Panc1 (cell line): Measurements from ENCODE around the gene NDUFS7. TPM values are rescaled to one million over a fixed set of nuclear protein-coding genes. Genes with fewer than 3 reads are reported as not detected.
"Not testable (repeated sequence)": the region's sequence is repeated elsewhere in the genome, so short reads cannot be mapped to it uniquely, and the experiment has no call there.

Experiments
- ATAC-seq: fragments of 200-7000 bp; cut with Tn5 transposase; 2 replicates; pipeline ENCODE4 v1.9.1; 2020; ENCODE audit warnings: mild to moderate bottlenecking, moderate library complexity
- BruUV-seq: library from RNA; stranded (reverse); fragments of 400-500 nt; replicated peaks from 2 replicates; lab custom pipeline; 2021; lab: Mats Ljungman, UMichigan
- CTCF ChIA-PET: fragments of 300-600 bp; sonication (Branson Sonifier 250); formaldehyde crosslinking; loops from one replicate; lab custom pipeline; 2022; ENCODE audit warnings: antibody characterized with exemption; lab: Charles Lee
- POLR2A ChIA-PET: fragments of 300-600 bp; sonication (Branson Sonifier 250); formaldehyde crosslinking; loops from one replicate; lab custom pipeline; 2022; ENCODE audit warnings: antibody characterized with exemption; lab: Charles Lee
- DNase-seq: peaks from one replicate; pipeline ENCODE4 v3.0.0-alpha.2; 2010; ENCODE audit warnings: low read depth, low spot score
- H3K27ac ChIP-seq: 2 replicates; pipeline ENCODE4 v1.5.1; 2011; ENCODE audit warnings: mild to moderate bottlenecking, low read length, inconsistent platforms
- H3K27me3 ChIP-seq: fragments of 200-500 bp; sonication (Bioruptor generic); 2 replicates; pipeline ENCODE4 v1.6.0; 2014; ENCODE audit warnings: low read length, inconsistent platforms; ENCODE audit not compliant: control insufficient read depth, insufficient read depth
- H3K36me3 ChIP-seq: fragments of 200-500 bp; sonication (Bioruptor generic); 2 replicates; pipeline ENCODE4 v1.5.1; 2014; ENCODE audit warnings: inconsistent platforms, mild to moderate bottlenecking, low read length, moderate library complexity; ENCODE audit not compliant: control insufficient read depth, insufficient read depth
- H3K4me1 ChIP-seq: 2 replicates; pipeline ENCODE4 v1.5.1; 2011; ENCODE audit warnings: inconsistent platforms, mild to moderate bottlenecking, low read length, moderate library complexity; ENCODE audit not compliant: control insufficient read depth, insufficient read depth
- H3K4me3 ChIP-seq, 2 experiments: 2 replicates each; pipeline ENCODE4 v1.5.1; 2011 to 2012; ENCODE audit warnings: low read depth in 2 of 2, low read length in 2 of 2, mild to moderate bottlenecking in 2 of 2, inconsistent platforms in 1 of 2, moderate library complexity in 1 of 2
- H3K9me3 ChIP-seq: fragments of 200-500 bp; sonication (Bioruptor generic); 2 replicates; pipeline ENCODE4 v1.5.1; 2014; ENCODE audit warnings: low read depth, mild to moderate bottlenecking, inconsistent platforms, low read length, moderate library complexity; ENCODE audit not compliant: control insufficient read depth, insufficient read depth
- POLR2AphosphoS5 ChIP-seq: IDR thresholded peaks from 2 replicates; pipeline ENCODE4 v1.6.1; 2012; ENCODE audit warnings: mild to moderate bottlenecking, low read depth, low read length, moderate library complexity
- SIN3A ChIP-seq: IDR thresholded peaks from 2 replicates; pipeline ENCODE4 v1.6.1; 2012; ENCODE audit warnings: low read depth, mild to moderate bottlenecking, low read length, moderate library complexity, borderline replicate concordance; ENCODE audit not compliant: insufficient read depth
- TCF7L2 ChIP-seq: IDR thresholded peaks from 2 replicates; pipeline ENCODE4 v1.6.1; 2011; ENCODE audit warnings: mild to moderate bottlenecking, low read depth, low read length, inconsistent platforms
- in situ Hi-C: cut with HindIII; loops from 2 replicates; pipeline ENCODE4 v1.10.0; 2016; ENCODE audit warnings: low sequenced_read_pairs, low pct_unique_long_range_greater_than_20kb
- intact Hi-C: fragments of 100-400 bp; cut with micrococcal nuclease; formaldehyde crosslinking; loops from one replicate; pipeline ENCODE4 v1.10.0; 2022; ENCODE audit not compliant: unreplicated experiment
- total RNA-seq: library from RNA; stranded (reverse); gene quantifications from one replicate; pipeline ENCODE4 v1.2.1, GENCODE V29; 2021; ENCODE audit not compliant: unreplicated experiment
- TF ChIP-seq, protein P1 (sequence below), 2 experiments: IDR thresholded peaks; 2 replicates each; pipeline ENCODE4 v1.6.1; 2011 to 2012; ENCODE audit warnings: low read depth in 2 of 2, control low read depth in 1 of 2, low read length in 1 of 2, mild to moderate bottlenecking in 1 of 2, moderate library complexity in 1 of 2; ENCODE audit not compliant: insufficient read depth in 1 of 2
- TF ChIP-seq, protein P2 (sequence below): fragments of 450-650 bp; IDR thresholded peaks from 2 replicates; pipeline ENCODE4 v1.5.1; 2017; ENCODE audit warnings: mild to moderate bottlenecking

Gene NDUFS7
- total RNA-seq, 1 experiment from 2014 or later, result 73.0 TPM

DNA sequence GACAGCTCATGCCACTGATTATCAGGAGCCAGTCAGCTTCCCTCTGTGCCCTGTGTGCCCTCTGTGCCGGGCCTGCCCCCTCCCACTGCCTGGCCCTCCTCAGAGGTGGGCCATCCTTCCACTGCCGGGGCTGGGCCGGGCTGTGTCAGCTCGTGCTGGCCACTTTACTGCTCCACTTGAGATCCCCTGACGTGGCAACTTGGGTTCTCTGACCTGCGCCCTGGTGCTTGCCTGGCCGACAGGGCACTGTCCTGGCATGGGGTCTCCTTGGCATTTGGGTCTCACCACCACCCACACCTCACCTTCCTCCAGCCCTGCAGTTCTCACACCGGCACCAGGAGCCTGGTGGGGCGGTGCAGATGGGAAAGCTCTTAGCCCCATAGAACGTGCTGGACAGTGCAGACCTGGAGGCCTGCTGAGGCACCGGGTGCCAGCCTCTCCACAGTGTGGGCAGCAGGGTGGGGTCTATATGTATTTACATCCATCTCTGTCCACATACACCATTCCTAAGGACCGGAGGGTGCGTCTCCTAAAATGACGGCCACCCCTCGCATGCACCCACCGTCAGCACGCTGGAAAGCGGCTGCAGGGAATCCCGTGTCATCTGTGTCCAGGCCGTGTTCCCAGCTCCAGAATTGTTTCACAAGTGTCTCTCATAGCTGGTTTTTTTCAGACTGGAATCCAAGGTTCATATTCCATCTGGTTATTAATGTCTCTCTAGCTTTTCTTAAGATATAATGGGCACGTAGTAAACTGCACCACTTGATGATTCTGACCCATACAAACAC, 35.4 kb downstream of the NDUFS7 start:
- CTCF ChIA-PET, result no interaction called here

DNA sequence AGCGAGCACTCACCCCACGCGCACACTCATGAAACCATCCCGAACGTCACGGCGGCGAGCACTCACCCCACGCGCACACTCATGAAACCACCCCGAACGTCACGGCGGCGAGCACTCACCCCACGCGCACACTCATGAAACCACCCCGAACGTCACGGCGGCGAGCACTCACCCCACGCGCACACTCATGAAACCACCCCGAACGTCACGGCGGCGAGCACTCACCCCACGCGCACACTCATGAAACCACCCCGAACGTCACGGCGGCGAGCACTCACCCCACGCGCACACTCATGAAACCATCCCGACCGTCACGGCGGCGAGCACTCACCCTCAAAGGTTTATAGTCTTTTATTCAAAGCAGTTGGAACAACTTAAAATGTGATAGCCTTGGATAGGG, 36.4 kb downstream of the NDUFS7 start:
- H3K27me3 ChIP-seq, DNase-seq, ATAC-seq, intact Hi-C loops, H3K9me3 ChIP-seq, in situ Hi-C loops, H3K36me3 ChIP-seq, POLR2A ChIA-PET, H3K4me3 ChIP-seq, BruUV-seq, CTCF ChIA-PET, H3K27ac ChIP-seq: not testable (repeated sequence)
- H3K4me1 ChIP-seq, result peaks cover 20% of the 10 kb centered on the region

More for the DNA sequence above, 35.4 kb downstream of the NDUFS7 start:
- Histone ChIP-seq H3K36me3 (peaks cover 3% of the 10 kb centered on the region; the same call in 1 of the 2 replicates), H3K9me3 (no peaks in the 10 kb centered on the region), H3K4me3 (no peak overlapping the region), H3K27me3 (no peaks in the 10 kb centered on the region), H3K4me1 (peaks cover 24% of the 10 kb centered on the region), H3K27ac (no peak overlapping the region)
- no peak for DNase-seq
- in situ Hi-C loops (no loop called here), intact Hi-C loops (no loop called here)
- no TSS peak for BruUV-seq
- no peak for TF ChIP-seq TCF7L2
- TF ChIP-seq, protein P1, sequence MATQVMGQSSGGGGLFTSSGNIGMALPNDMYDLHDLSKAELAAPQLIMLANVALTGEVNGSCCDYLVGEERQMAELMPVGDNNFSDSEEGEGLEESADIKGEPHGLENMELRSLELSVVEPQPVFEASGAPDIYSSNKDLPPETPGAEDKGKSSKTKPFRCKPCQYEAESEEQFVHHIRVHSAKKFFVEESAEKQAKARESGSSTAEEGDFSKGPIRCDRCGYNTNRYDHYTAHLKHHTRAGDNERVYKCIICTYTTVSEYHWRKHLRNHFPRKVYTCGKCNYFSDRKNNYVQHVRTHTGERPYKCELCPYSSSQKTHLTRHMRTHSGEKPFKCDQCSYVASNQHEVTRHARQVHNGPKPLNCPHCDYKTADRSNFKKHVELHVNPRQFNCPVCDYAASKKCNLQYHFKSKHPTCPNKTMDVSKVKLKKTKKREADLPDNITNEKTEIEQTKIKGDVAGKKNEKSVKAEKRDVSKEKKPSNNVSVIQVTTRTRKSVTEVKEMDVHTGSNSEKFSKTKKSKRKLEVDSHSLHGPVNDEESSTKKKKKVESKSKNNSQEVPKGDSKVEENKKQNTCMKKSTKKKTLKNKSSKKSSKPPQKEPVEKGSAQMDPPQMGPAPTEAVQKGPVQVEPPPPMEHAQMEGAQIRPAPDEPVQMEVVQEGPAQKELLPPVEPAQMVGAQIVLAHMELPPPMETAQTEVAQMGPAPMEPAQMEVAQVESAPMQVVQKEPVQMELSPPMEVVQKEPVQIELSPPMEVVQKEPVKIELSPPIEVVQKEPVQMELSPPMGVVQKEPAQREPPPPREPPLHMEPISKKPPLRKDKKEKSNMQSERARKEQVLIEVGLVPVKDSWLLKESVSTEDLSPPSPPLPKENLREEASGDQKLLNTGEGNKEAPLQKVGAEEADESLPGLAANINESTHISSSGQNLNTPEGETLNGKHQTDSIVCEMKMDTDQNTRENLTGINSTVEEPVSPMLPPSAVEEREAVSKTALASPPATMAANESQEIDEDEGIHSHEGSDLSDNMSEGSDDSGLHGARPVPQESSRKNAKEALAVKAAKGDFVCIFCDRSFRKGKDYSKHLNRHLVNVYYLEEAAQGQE (IDR thresholded peaks at IDR 0.05; ENCODE audit: insufficient read depth in 1 of 2, low read depth in 2 of 2, low read length in 1 of 2), result no peak
- no peak for TF ChIP-seq SIN3A
- TF ChIP-seq POLR2AphosphoS5, result no peak
- TF ChIP-seq, protein P2, sequence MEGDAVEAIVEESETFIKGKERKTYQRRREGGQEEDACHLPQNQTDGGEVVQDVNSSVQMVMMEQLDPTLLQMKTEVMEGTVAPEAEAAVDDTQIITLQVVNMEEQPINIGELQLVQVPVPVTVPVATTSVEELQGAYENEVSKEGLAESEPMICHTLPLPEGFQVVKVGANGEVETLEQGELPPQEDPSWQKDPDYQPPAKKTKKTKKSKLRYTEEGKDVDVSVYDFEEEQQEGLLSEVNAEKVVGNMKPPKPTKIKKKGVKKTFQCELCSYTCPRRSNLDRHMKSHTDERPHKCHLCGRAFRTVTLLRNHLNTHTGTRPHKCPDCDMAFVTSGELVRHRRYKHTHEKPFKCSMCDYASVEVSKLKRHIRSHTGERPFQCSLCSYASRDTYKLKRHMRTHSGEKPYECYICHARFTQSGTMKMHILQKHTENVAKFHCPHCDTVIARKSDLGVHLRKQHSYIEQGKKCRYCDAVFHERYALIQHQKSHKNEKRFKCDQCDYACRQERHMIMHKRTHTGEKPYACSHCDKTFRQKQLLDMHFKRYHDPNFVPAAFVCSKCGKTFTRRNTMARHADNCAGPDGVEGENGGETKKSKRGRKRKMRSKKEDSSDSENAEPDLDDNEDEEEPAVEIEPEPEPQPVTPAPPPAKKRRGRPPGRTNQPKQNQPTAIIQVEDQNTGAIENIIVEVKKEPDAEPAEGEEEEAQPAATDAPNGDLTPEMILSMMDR, result no peak
- no peak for ATAC-seq
- POLR2A ChIA-PET, result no interaction called here

DNA sequence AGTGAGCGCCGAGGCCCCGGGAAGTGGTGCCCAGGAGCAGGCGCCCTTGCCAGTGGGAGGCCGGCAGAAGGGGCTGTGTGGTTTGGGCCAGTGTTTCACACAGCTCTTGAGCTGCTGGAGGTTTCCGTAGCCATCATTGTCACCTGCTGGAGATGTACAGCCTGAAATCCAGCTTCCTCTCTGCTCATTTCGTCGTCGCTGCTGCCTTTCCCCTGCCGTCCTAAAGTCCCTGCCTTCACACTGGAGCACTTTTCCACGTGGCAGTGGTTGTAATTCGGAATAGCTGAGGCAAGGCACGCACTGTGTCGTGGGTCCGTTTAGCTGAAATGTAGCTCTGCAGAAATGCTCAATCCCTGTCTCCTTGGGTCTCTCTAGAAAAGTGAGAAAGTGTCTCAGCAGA, 36.9 kb downstream of the NDUFS7 start:
- Histone ChIP-seq H3K27ac (no peak overlapping the region), H3K4me3 (no peak overlapping the region), H3K4me1 (peaks cover 15% of the 10 kb centered on the region), H3K27me3 (no peaks in the 10 kb centered on the region), H3K9me3 (no peaks in the 10 kb centered on the region), H3K36me3 (peaks cover 3% of the 10 kb centered on the region)
- no peak for DNase-seq
- intact Hi-C loops (no loop called here), in situ Hi-C loops (no loop called here)
- ChIA-PET POLR2A (no interaction called here), CTCF (no interaction called here)
- no peak for ATAC-seq
- no peak for TF ChIP-seq SIN3A
- TF ChIP-seq TCF7L2, result no peak
- no peak for TF ChIP-seq POLR2AphosphoS5
- TF ChIP-seq, protein P2, result no peak
- BruUV-seq, result no TSS peak
